KMS-11 (cell line): ENCODE data around the gene CDK14.

Experiments used
- H2AFZ ChIP-seq: fragments of 200-600 bp; sonication (generic); 2 replicates; pipeline ENCODE4 v1.6.1; 2016; ENCODE audit warnings: antibody characterized with exemption, mixed run types, low read depth
- H3K27ac ChIP-seq: fragments of 200-600 bp; sonication (generic); 2 replicates; pipeline ENCODE4 v1.6.1; 2016; ENCODE audit warnings: mild to moderate bottlenecking, mixed run types
- H3K27me3 ChIP-seq: fragments of 200-600 bp; sonication (generic); 2 replicates; pipeline ENCODE4 v1.6.1; 2017; ENCODE audit warnings: mild to moderate bottlenecking, low read depth, mixed run types, moderate library complexity; ENCODE audit not compliant: insufficient read depth
- H3K36me3 ChIP-seq: fragments of 200-600 bp; sonication (generic); 2 replicates; pipeline ENCODE4 v1.6.1; 2017; ENCODE audit warnings: mild to moderate bottlenecking, mixed run types; ENCODE audit not compliant: insufficient read depth
- H3K4me1 ChIP-seq: fragments of 200-600 bp; sonication (generic); 2 replicates; pipeline ENCODE4 v1.6.1; 2016; ENCODE audit warnings: mild to moderate bottlenecking, low read depth, mixed run types; ENCODE audit not compliant: poor library complexity, severe bottlenecking
- H3K4me2 ChIP-seq: fragments of 200-600 bp; sonication (generic); 2 replicates; pipeline ENCODE4 v1.7.0; 2016; ENCODE audit warnings: mild to moderate bottlenecking, mixed run types
- H3K4me3 ChIP-seq: fragments of 200-600 bp; sonication (generic); IDR thresholded peaks from 2 replicates; pipeline ENCODE4 v1.6.1; 2017; ENCODE audit warnings: low read depth, low read length, mixed read lengths; ENCODE audit not compliant: insufficient read depth
- H3K79me2 ChIP-seq: fragments of 200-600 bp; sonication (generic); 2 replicates; pipeline ENCODE4 v1.6.1; 2016; ENCODE audit warnings: low read depth, mixed run types; ENCODE audit not compliant: insufficient read depth
- H3K9ac ChIP-seq: fragments of 200-600 bp; sonication (generic); 2 replicates; pipeline ENCODE4 v1.6.1; 2016; ENCODE audit warnings: mild to moderate bottlenecking, mixed run types
- H4K20me1 ChIP-seq: fragments of 200-600 bp; sonication (generic); 2 replicates; pipeline ENCODE4 v1.6.1; 2016; ENCODE audit warnings: mild to moderate bottlenecking, mixed run types; ENCODE audit not compliant: insufficient read depth
- TF ChIP-seq, protein P1 (sequence below): fragments of 200-600 bp; sonication (generic); conservative IDR thresholded peaks from 2 replicates; pipeline ENCODE4 v1.6.1; 2017; ENCODE audit warnings: low read depth, mild to moderate bottlenecking, antibody characterized with exemption, low read length, moderate library complexity, mixed read lengths

CDK14 gene

DNA sequence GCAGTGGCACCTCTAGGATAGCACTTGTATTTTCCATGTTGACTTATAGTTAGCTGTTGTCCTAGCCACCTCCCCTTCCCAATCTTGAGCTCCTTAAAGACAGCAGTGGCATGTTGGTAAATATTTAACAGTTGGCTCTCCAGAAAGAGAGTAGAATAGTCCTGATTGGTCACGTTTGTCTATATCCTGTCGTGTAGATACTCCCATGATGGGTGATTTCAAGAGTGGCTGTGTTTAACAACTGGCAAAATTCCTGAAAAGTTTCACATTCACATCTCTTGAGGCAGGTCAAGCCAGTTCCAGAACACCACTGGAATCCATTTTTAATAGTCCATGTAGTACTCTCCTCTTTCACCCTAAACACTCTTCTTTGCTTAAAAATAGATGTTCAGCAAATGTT lies 599.9 kb downstream of the CDK14 start:
- H4K20me1 ChIP-seq, result no peaks in the 10 kb centered on the region; the same call in 1 of the 2 replicates
- no peak overlapping the region for H2AFZ ChIP-seq
- H3K4me1 ChIP-seq, result no peaks in the 10 kb centered on the region
- no peak overlapping the region for H3K4me3 ChIP-seq
- no peaks in the 10 kb centered on the region for H3K36me3 ChIP-seq
- TF ChIP-seq, protein P1, sequence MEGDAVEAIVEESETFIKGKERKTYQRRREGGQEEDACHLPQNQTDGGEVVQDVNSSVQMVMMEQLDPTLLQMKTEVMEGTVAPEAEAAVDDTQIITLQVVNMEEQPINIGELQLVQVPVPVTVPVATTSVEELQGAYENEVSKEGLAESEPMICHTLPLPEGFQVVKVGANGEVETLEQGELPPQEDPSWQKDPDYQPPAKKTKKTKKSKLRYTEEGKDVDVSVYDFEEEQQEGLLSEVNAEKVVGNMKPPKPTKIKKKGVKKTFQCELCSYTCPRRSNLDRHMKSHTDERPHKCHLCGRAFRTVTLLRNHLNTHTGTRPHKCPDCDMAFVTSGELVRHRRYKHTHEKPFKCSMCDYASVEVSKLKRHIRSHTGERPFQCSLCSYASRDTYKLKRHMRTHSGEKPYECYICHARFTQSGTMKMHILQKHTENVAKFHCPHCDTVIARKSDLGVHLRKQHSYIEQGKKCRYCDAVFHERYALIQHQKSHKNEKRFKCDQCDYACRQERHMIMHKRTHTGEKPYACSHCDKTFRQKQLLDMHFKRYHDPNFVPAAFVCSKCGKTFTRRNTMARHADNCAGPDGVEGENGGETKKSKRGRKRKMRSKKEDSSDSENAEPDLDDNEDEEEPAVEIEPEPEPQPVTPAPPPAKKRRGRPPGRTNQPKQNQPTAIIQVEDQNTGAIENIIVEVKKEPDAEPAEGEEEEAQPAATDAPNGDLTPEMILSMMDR, result no peak
- H3K79me2 ChIP-seq, result no peaks in the 10 kb centered on the region
- no peaks in the 10 kb centered on the region for H3K27me3 ChIP-seq
- H3K27ac ChIP-seq, result no peak overlapping the region
- H3K9ac ChIP-seq, result no peak overlapping the region
- H3K4me2 ChIP-seq, result no peak overlapping the region

GRCh38 chr7:91198371-91198770 lies 602.2 kb downstream of the CDK14 start:
- H3K27ac ChIP-seq, result no peak overlapping the region
- TF ChIP-seq, protein P1, result no peak
- H3K27me3 ChIP-seq, result no peaks in the 10 kb centered on the region
- H4K20me1 ChIP-seq, result no peaks in the 10 kb centered on the region; the same call in 1 of the 2 replicates
- H3K36me3 ChIP-seq, result no peaks in the 10 kb centered on the region
- no peaks in the 10 kb centered on the region for H3K4me1 ChIP-seq
- no peak overlapping the region for H2AFZ ChIP-seq
- H3K4me2 ChIP-seq, result no peak overlapping the region
- H3K79me2 ChIP-seq, result no peaks in the 10 kb centered on the region
- no peak overlapping the region for H3K9ac ChIP-seq
- no peak overlapping the region for H3K4me3 ChIP-seq

DNA sequence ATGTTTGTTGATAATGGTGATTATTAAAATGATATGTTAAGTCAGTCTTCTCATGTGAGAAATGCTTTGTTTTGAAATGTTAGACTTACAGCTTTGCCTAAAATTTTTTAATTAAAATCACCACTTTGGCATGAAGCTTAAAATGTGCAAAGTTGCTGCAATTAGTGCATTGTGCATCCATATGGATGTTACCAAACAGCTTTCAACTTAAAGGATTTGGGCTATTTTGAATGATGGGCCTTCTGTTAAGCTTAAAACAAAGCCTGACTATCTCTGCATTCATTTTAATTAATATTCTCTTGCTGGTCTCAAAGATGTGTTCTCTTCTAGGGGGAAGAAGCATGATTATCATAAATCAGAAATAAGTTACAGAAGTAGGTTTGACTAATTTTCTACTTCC lies 603.5 kb downstream of the CDK14 start:
- H3K4me1 ChIP-seq, result no peaks in the 10 kb centered on the region
- H2AFZ ChIP-seq, result no peak overlapping the region
- no peak overlapping the region for H3K9ac ChIP-seq
- no peak overlapping the region for H3K4me3 ChIP-seq
- TF ChIP-seq, protein P1, result no peak
- H3K36me3 ChIP-seq, result no peaks in the 10 kb centered on the region
- no peak overlapping the region for H3K27ac ChIP-seq
- no peaks in the 10 kb centered on the region for H3K79me2 ChIP-seq
- no peaks in the 10 kb centered on the region for H4K20me1 ChIP-seq
- H3K4me2 ChIP-seq, result no peak overlapping the region
- H3K27me3 ChIP-seq, result no peaks in the 10 kb centered on the region

- TF ChIP-seq, protein P1, result no peak
- Histone ChIP-seq H3K36me3 (no peaks in the 10 kb centered on the region; the same call in 1 of the 2 replicates), H3K4me1 (no peaks in the 10 kb centered on the region), H3K79me2 (no peaks in the 10 kb centered on the region), H3K27ac (no peak overlapping the region), H3K4me3 (no peak overlapping the region), H4K20me1 (no peaks in the 10 kb centered on the region), H3K4me2 (no peak overlapping the region), H2AFZ (no peak overlapping the region), H3K9ac (no peak overlapping the region), H3K27me3 (no peaks in the 10 kb centered on the region)
Observed at GRCh38 chr7:91201442-91202113, 605.5 kb downstream of the CDK14 start.
